ENCODE results near the gene TRAP1.

Gene TRAP1

GRCh38 chr16:3706253-3707012, 10.9 kb downstream of the TRAP1 start:
- no peak for DNase-seq

GRCh38 chr16:3702082-3702481, 15.2 kb downstream of the TRAP1 start:
- no peak for DNase-seq

- no peak for DNase-seq
These were observed 15.8 kb downstream of the TRAP1 start for GRCh38 chr16:3701531-3701930.

- no peak for DNase-seq
These were observed 18.4 kb downstream of the TRAP1 start for GRCh38 chr16:3698941-3699340.

- DNase-seq, result no peak
These were observed 20.7 kb downstream of the TRAP1 start for GRCh38 chr16:3696425-3697218.

GRCh38 chr16:3695610-3696369, 21.5 kb downstream of the TRAP1 start:
- no peak for DNase-seq

- no peak for DNase-seq
These were observed 23.3 kb downstream of the TRAP1 start for GRCh38 chr16:3694051-3694450.

- no peak for DNase-seq
These were observed 25.6 kb downstream of the TRAP1 start for GRCh38 chr16:3691761-3692160.

GRCh38 chr16:3690980-3691720, 26.2 kb downstream of the TRAP1 start:
- DNase-seq, result no peak

GRCh38 chr16:3690470-3690928, 26.8 kb downstream of the TRAP1 start:
- DNase-seq, result peak; percentile 82

- no peak for DNase-seq
These were observed 27.6 kb downstream of the TRAP1 start for GRCh38 chr16:3689731-3690130.

- DNase-seq, result no peak
These were observed 29.5 kb downstream of the TRAP1 start for GRCh38 chr16:3687792-3688191.

- DNase-seq, result no peak
These were observed 30.3 kb downstream of the TRAP1 start for GRCh38 chr16:3687021-3687420.

- no peak for DNase-seq
These were observed 36.1 kb downstream of the TRAP1 start for GRCh38 chr16:3681206-3681605.

- DNase-seq, result no peak
These were observed 39.3 kb downstream of the TRAP1 start for GRCh38 chr16:3677994-3678393.

GRCh38 chr16:3675601-3676130, 41.7 kb downstream of the TRAP1 start:
- DNase-seq, result no peak

- no peak for DNase-seq
These were observed 42.6 kb downstream of the TRAP1 start for GRCh38 chr16:3674513-3675295.

GRCh38 chr16:3673676-3674377, 43.5 kb downstream of the TRAP1 start:
- DNase-seq, result no peak

- no peak for DNase-seq
These were observed 44.1 kb downstream of the TRAP1 start for GRCh38 chr16:3673201-3673600.

GRCh38 chr16:3672571-3673041, 44.7 kb downstream of the TRAP1 start:
- DNase-seq, result no peak

GRCh38 chr16:3671424-3671823, 45.9 kb downstream of the TRAP1 start:
- no peak for DNase-seq

All from stimulated activated CD4-positive, alpha-beta T cell treated with anti-CD3 and anti-CD28 coated beads, Interleukin-1b, Interleukin-23, amount 100 ng/mL, for 48 hours (primary cell).